Epithelial cell of proximal tubule (primary cell): ENCODE results near the gene ATP6V0A4. TPM values are rescaled to one million over a fixed set of nuclear protein-coding genes. Genes with fewer than 3 reads are reported as not detected.
"Not testable (repeated sequence)": the region's sequence is repeated elsewhere in the genome, so short reads cannot be mapped to it uniquely, and the experiment has no call there.

ENCODE experiments used
- DNase-seq: peaks from one replicate; pipeline ENCODE4 v3.0.0-alpha.2; 2011; ENCODE audit warnings: low read depth
- H3K4me3 ChIP-seq: 2 replicates; pipeline ENCODE4 v1.5.1; 2011; ENCODE audit warnings: low read depth, mild to moderate bottlenecking, low read length
- total RNA-seq: library from RNA; depleted of rRNA; stranded (reverse); fragments of >200 nt; gene quantifications from 2 replicates; pipeline ENCODE4 v1.2.3, GENCODE V29; 2015
- TF ChIP-seq, protein P1 (sequence below): conservative IDR thresholded peaks from 2 replicates; pipeline ENCODE4 v1.5.1; 2012; ENCODE audit warnings: low read depth, mild to moderate bottlenecking, low read length

Gene ATP6V0A4
- total RNA-seq, 1 donor from 2014 or later = 0.58 TPM

DNA sequence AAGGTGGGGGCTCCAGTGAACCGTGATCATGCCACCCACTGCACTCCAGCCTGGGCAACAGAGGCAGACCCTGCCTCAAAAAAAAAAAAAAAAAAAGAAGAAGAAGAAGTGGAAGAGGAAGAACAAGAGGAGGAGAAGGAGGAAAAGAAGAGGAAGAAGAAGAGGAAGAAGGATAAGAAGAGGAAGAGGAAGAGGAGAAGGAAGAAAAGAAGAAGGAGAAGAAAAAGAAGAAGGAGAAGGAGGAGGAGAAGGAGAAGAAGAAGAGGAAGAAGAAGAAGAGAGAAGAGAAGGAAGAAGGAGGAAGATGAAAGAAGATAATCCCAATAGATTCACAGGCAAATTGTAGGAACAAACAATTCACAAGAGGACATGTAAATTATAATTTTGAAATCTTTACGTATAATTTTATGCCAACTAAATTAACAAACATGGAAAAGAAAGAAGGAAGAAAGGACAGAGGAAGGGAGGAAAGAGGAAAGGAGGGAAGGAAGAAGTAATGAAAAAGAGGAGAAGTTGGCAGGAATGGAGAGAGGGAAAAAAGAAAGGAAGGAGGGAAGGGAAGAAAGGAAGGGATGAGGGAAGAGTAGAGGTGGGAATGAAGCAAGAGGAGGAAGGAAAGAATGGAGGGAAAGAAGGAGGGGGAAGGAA lies 100.3 kb downstream of the ATP6V0A4 start:
- DNase-seq = no peak
- TF ChIP-seq, protein P1, sequence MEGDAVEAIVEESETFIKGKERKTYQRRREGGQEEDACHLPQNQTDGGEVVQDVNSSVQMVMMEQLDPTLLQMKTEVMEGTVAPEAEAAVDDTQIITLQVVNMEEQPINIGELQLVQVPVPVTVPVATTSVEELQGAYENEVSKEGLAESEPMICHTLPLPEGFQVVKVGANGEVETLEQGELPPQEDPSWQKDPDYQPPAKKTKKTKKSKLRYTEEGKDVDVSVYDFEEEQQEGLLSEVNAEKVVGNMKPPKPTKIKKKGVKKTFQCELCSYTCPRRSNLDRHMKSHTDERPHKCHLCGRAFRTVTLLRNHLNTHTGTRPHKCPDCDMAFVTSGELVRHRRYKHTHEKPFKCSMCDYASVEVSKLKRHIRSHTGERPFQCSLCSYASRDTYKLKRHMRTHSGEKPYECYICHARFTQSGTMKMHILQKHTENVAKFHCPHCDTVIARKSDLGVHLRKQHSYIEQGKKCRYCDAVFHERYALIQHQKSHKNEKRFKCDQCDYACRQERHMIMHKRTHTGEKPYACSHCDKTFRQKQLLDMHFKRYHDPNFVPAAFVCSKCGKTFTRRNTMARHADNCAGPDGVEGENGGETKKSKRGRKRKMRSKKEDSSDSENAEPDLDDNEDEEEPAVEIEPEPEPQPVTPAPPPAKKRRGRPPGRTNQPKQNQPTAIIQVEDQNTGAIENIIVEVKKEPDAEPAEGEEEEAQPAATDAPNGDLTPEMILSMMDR = no peak
- no peak overlapping the region for H3K4me3 ChIP-seq

DNA sequence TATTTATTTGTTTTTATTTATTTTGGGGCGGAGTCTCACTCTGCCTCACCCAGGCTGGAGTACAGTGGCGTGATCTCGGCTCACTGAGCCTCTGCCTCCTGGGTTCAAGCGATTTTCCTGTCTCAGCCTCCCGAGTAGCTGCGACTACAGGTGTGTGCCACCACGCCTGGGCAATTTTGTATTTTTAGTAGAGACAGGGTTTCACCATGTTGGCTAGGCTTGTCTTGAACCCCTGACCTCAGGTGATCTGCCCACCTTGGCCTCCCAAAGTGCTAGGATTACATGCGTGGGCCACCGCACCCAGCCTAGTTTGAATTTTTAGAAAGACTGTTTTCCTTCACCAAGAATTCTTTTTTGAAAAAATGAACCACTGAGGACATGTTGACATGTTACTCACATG lies 102.2 kb downstream of the ATP6V0A4 start:
- not testable (repeated sequence) for H3K4me3 ChIP-seq, DNase-seq

DNA sequence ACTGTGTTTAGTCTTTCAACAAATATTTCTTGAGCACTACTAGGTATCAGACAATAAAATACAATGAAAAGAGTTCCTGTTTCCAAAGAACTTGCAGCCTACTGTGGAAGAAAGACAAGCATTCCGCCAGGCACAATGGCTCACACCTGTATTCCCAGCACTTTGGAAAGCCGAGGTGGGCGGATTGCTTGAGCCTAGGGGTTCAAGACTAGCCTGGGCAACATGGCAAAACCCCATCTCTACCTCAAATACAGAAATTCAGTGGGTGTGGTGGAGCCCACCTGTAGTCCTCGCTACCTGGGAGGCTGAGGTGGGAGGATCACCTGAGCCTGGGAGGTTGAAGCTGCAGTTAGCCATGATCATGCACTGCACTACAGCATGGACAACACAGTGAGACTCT lies 102.9 kb downstream of the ATP6V0A4 start:
- DNase-seq = no peak
- TF ChIP-seq, protein P1 = no peak
- no peak overlapping the region for H3K4me3 ChIP-seq

DNA sequence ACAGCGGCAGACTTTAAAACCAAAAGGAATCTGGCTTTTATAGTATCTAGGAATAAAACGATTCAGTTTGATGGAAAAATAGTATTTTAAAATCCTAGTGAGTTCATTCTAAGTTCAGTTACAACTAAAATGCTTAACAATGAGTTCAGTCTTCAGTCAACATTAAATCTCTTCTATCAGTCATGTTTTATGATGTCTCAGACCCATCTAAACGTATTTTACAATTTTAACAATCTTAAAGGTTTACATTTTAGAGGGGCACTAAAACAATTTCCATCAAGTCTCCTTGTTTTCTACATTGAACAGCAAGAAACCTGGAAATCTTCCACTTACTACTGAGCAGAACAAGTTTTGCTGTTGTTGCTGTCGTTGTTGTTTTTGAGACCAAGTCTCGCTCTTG lies 106.8 kb downstream of the ATP6V0A4 start:
- TF ChIP-seq, protein P1 = no peak

DNA sequence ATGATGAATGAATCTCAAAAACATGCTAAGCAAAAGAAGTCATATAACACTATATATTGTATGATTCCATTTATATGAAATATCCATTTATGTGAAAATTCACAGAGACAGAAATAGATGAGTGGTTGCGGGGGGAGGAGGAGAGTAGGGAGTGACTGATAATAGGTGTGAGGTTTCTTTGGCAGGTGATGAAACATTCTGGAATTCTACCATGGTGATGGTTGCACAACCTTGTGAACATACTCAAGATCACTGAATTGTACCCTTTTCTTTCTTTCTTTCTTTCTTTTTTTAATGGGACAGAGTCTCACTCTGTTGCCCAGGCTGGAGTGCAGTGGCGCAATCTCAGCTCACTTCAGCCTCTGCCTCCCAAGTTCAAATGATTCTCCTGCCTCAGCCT lies 107.5 kb downstream of the ATP6V0A4 start:
- no peak overlapping the region for H3K4me3 ChIP-seq
- TF ChIP-seq, protein P1 = no peak
- no peak for DNase-seq

More for the DNA sequence above, 106.8 kb downstream of the ATP6V0A4 start:
- no peak overlapping the region for H3K4me3 ChIP-seq
- DNase-seq = no peak

DNA sequence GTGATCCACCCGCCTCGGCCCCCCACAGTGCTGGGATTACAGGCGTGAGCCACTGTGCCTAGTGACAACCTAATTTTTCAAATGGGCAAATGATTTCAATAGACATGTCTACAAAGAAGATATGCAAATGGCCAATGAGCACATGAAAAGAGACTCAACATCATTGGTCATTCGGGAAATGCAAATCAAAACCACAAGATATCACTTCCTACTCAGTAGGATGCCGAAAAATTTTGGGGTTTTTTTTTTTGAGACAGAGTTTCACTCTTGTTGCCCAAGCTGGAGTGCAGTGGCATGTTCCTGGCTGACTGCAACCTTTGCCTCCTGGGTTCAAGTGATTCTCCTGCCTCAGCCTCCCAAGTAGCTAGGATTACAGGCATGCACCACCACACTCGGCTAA lies 110.0 kb downstream of the ATP6V0A4 start:
- not testable (repeated sequence) for H3K4me3 ChIP-seq, DNase-seq

DNA sequence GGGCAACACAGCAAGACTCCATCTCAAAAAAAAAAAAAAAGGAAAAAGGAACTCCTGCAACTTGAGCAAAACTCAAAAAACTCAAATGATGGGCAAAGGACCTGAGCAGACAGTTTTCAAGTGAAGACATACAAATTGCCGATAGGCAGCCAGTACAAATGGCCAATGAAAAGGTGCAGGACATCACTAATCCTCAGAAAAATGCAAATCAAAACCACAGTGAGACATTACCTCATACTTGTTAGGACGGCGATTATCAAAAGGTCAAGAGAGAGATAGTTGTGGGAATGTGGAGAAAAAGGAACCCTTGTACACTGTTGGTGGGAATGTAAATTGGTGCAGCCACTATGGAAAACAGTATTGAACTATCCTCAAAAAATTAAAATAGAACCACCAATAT lies 113.7 kb downstream of the ATP6V0A4 start:
- TF ChIP-seq, protein P1 = no peak
- DNase-seq = no peak
- H3K4me3 ChIP-seq = no peak overlapping the region

DNA sequence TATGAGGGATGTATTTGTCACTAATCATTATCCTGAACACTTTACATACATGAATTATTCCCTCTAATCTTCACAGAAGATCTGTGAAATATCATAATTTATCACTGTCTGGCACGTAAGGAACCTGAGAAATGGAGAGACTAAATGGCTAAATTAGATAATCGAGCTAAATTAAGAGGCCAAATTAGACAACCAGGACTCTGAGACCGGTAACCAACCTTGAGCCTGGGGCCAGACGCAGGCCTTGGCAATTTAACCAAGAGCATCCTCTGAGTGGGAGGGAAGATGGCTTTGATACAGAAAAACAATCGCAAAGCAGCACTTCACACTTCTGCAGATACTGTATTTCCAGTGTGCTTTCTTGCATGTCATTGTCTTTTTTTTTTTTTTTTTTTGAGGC lies 118.2 kb downstream of the ATP6V0A4 start:
- H3K4me3 ChIP-seq = no peak overlapping the region
- TF ChIP-seq, protein P1 = no peak
- no peak for DNase-seq
